Naive B cell (primary cell): ENCODE results near the gene CDX2. TPM values are rescaled to one million over a fixed set of nuclear protein-coding genes. Genes with fewer than 3 reads are reported as not detected.

Experiments
- ATAC-seq, 2 donors: fragments of 150-1000 bp; cut with Tn5 transposase; 2 replicates each; pipeline ENCODE4 v1.10.0; 2021; ENCODE audit warnings: low read depth in 2 of 2, mild to moderate bottlenecking in 2 of 2, moderate library complexity in 2 of 2
- DNase-seq: peaks from one replicate; pipeline ENCODE4 v3.0.0; 2022
- H3K27ac Mint-ChIP-seq, 6 donors: one replicate each; pipeline ENCODE4 v1.8.0; 2020 to 2022; ENCODE audit warnings: mild to moderate bottlenecking in 6 of 6, mixed read lengths in 6 of 6, moderate library complexity in 5 of 6, inconsistent platforms in 2 of 6
- H3K27me3 Mint-ChIP-seq, 3 donors: one replicate each; pipeline ENCODE4 v1.8.0; 2021 to 2022; ENCODE audit warnings: mixed read lengths in 3 of 3, mild to moderate bottlenecking in 1 of 3
- H3K36me3 Mint-ChIP-seq, 2 donors: one replicate each; pipeline ENCODE4 v1.8.0; 2020 to 2022; ENCODE audit warnings: mixed read lengths in 2 of 2, inconsistent platforms in 1 of 2, mild to moderate bottlenecking in 1 of 2
- H3K4me1 Mint-ChIP-seq, 3 donors: one replicate each; pipeline ENCODE4 v1.8.0; 2020 to 2022; ENCODE audit warnings: mixed read lengths in 3 of 3, inconsistent platforms in 1 of 3, mild to moderate bottlenecking in 1 of 3, moderate library complexity in 1 of 3
- H3K4me3 Mint-ChIP-seq, 8 donors: one replicate each; pipeline ENCODE4 v1.8.0; 2020 to 2022; ENCODE audit warnings: mild to moderate bottlenecking in 8 of 8, mixed read lengths in 8 of 8, moderate library complexity in 8 of 8, inconsistent platforms in 2 of 8
- H3K9me3 Mint-ChIP-seq, 7 donors: one replicate each; pipeline ENCODE4 v1.8.0; 2020 to 2022; ENCODE audit warnings: mixed read lengths in 7 of 7, mild to moderate bottlenecking in 5 of 7, inconsistent platforms in 2 of 7, moderate library complexity in 1 of 7
- polyA plus RNA-seq, 6 donors: library from polyadenylated mRNA; unstranded; fragments of 300-500 nt; fragmentation: Illumina TruSeq; gene quantifications; one replicate each; pipeline ENCODE4 v1.2.3, GENCODE V29; 2021; ENCODE audit warnings: low read depth in 6 of 6

The CDX2 gene
- polyA plus RNA-seq, 6 donors from 2014 or later, result not detected

DNA sequence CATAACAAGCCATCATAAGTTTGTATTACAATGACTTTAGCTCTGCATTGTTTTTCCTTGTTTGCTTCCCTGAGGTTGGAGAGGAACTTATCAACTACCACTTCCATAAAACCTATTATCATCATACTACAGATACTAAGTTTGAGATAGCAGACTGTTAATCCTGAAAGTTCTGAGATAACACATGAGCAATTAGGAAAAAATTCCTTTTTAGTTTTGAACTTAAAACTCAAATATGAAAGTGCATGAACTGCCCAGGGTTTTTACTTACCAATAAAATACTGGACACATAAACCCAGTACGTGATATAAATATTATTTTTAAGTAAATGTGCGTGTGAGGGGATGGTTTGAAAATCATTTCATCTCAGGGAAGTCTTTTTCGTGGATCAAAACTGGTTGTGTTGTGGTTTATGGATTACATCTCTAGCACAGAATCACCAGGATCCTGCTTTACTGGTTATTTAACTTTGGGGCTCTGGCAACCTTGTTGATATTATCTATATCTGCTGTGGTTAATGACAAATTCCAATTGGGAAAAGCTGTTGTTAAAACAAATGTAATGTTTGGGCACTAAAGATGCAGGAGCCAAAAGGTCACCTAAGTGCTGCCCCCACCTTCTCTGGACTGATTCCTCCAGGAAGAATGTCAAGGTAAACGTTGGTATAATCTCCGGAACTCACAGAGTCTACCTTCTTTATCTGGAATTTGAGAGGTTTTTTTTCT is 12.4 kb downstream of the CDX2 start:
- Mint-ChIP-seq H3K27me3 (peaks cover 66 to 68% (median 67%) of the 10 kb centered on the region in 3 donors), H3K27ac (no peak overlapping the region)
- ATAC-seq, result no peak

DNA sequence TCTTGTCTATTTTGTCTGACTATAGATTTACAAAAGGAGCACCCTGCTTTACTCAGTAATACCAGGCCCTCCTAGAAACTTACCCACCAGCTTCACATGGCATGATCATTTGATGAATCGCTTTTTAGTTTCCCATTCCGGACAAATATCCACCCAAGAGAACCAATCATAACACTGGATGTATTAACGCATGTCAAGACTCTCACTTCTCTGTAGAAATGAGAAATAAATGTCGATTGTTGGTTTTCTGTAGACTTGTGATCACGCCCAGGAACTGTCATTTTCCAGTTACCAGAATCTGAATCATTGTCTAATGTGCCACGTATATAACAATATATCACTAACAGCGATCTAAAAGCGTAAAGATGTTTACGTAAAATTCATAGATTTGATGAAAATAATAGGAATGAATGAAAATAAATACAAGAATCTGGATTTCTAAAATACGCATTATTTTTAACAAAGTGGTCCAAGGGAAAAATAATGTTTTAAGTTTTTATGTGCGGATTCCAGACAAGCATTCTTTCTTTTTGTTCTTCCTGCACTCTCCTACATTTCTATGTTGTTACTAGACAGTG is 14.0 kb downstream of the CDX2 start:
- peaks cover 67 to 71% (median 70%) of the 10 kb centered on the region in 3 donors for H3K27me3 Mint-ChIP-seq
- no peak for ATAC-seq

More for the DNA sequence above, 12.4 kb downstream of the CDX2 start:
- DNase-seq, result no peak
- H3K4me1 Mint-ChIP-seq, result peaks cover 9 to 29% (median 28%) of the 10 kb centered on the region in 3 donors
- no peaks in the 10 kb centered on the region for H3K36me3 Mint-ChIP-seq
- H3K4me3 Mint-ChIP-seq, result no peak overlapping the region
- peaks cover 0 to 9% (median 0%) of the 10 kb centered on the region in 7 donors for H3K9me3 Mint-ChIP-seq

DNA sequence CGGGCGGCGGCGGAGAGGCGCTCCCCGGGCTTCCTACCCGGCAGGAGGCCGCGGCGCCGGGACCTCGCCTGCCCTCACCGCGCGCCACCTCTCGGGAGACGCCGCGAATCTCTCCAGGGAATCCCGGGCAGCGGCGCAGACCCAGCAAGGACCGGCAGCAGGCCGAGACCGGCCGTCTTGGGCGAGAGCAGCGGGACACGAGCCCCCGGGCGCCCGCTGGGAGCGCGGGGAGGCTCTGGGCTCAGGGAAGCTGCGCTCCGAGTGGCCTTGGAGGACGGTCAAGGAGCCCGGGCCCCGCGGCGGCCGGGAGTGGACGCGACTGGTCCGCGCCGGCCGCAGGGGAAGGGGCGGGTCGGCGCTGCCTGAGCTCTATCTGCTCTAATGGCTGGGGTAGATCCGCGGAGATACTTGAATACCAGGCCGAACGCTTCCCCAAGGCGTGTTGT is 14.7 kb downstream of the CDX2 start:
- ATAC-seq (peak; percentile 5 to 19), DNase-seq (no peak)
- Mint-ChIP-seq H3K27me3 (peaks cover 68 to 73% (median 70%) of the 10 kb centered on the region in 3 donors), H3K27ac (peak overlapping the region in 1 of 6 donors; percentile 81), H3K36me3 (no peaks in the 10 kb centered on the region), H3K9me3 (peaks cover 3 to 16% (median 8%) of the 10 kb centered on the region in 7 donors), H3K4me3 (peak overlapping the region in 7 of 8 donors; percentile 66 to 92 (median 82)), H3K4me1 (peaks cover 5 to 15% (median 11%) of the 10 kb centered on the region in 3 donors)

More for the DNA sequence above, 14.0 kb downstream of the CDX2 start:
- Mint-ChIP-seq H3K27ac (peak overlapping the region in 1 of 6 donors; percentile 33), H3K36me3 (no peaks in the 10 kb centered on the region), H3K4me3 (peak overlapping the region in 4 of 8 donors; percentile 1 to 78 (median 18)), H3K4me1 (peaks cover 8 to 16% (median 14%) of the 10 kb centered on the region in 3 donors), H3K9me3 (peaks cover 0 to 14% (median 4%) of the 10 kb centered on the region in 7 donors)
- DNase-seq, result no peak

DNA sequence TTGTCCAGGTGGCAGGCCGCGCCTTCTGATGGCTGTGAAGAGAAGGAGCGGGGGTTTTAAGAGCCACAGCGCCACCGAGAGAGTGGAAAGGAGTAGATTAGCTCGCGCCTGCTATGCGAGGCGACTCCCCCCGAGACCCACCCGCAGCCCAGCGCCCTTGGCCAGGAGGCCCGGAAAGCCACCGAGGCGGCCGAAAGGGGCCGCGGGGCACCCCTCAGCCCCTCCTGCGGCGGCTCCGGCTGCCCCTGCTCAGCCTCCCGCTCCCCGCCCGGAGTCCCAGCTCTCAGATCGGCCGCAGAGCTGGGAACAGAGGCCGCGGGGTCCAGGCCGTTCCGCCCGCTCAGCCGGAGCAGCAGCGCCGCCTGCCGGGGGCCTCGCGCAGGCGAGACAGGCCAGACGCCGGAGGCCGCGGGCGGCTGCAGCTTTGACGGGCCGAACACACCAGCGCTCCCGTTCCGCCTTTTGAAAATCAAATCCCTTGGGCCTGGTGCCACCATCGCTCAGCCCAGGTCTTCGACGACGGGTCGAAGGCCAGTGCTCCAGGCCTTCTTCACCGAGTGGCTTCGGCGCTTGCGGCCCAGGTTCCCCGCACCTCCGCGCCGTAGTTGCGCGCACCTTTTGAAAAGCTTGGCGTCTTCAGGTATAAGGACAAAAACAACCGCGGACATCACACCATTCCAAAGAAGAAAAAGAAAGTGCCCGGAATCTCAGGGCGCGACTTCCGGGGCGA is 15.3 kb downstream of the CDX2 start:
- H3K4me1 Mint-ChIP-seq, result peaks cover 5 to 15% (median 11%) of the 10 kb centered on the region in 3 donors
- H3K27ac Mint-ChIP-seq, result peak overlapping the region in 3 of 6 donors; percentile 45 to 81 (median 78)
- peaks cover 66 to 73% (median 70%) of the 10 kb centered on the region in 3 donors for H3K27me3 Mint-ChIP-seq

DNA sequence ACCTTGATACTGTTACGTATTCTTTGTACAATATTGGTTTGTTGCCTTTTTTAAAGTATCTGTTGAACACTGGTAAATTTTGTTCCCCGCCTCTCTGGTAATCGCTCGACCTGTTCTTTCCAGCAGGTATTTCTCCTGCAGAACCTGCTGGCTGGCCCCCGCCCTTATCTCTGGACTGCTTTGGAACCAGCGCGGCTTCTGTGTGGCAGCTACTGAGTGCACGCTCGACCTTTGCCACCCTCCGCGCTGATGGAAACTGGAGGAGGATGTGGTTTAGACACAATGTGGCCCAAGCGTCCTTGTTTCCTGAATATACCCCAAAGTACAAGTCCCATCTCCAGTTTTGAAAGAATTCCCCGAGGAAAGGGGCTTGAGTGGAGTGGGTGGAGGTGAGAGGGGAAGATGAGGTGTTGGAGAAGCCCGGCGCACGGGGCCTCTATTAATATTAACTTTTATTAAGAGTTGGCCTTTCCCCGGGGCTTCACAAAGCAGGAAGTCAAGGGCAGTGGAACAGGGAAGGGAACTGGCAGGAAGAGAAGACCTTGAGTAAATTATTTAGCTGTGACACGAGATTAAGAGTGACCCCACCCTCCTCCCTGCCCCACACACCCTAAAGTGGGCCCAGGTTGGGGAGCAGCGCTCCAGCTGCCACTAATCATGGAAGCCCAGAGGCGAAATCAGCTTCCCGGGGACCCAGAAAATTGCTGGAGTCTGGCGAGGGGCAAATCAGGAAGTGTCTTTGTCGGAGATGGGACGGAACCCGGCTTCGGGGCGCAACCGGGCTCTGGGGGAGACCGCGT is 16.0 kb downstream of the CDX2 start:
- peaks cover 5 to 15% (median 11%) of the 10 kb centered on the region in 3 donors for H3K4me1 Mint-ChIP-seq
- H3K36me3 Mint-ChIP-seq, result no peaks in the 10 kb centered on the region
- H3K9me3 Mint-ChIP-seq, result peaks cover 4 to 25% (median 12%) of the 10 kb centered on the region in 7 donors
- no peak for DNase-seq
- peak in 1 of 2 donors; percentile 5 for ATAC-seq
- peak overlapping the region in 5 of 6 donors; percentile 45 to 98 (median 75) for H3K27ac Mint-ChIP-seq
- peak overlapping the region; percentile 78 to 87 (median 82) for H3K4me3 Mint-ChIP-seq
- peaks cover 63 to 72% (median 70%) of the 10 kb centered on the region in 3 donors for H3K27me3 Mint-ChIP-seq

More for the DNA sequence above, 15.3 kb downstream of the CDX2 start:
- Mint-ChIP-seq H3K36me3 (no peaks in the 10 kb centered on the region), H3K4me3 (peak overlapping the region; percentile 78 to 92 (median 83)), H3K9me3 (peaks cover 3 to 20% (median 10%) of the 10 kb centered on the region in 7 donors)
- ATAC-seq (peak; percentile 88 to 91), DNase-seq (peak; percentile 59)

DNA sequence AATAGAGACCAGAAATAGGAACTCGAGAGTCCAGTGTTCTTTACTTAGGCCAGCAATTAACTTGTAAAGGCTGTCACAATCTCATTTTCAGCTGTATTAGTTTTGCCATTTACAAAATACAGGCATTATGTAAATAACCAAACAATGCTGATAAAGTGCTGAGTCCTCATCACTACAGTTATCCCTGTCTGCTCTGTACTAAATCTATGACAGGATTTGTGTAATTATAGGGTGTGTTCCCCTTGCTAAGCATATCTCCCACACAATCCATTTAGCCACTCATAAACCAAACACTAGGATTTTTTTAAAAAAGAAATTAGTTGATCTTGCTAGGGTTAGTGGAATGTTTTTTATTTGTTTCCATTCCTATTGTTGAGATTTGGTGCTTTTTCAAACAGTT is 26.1 kb downstream of the CDX2 start:
- Mint-ChIP-seq H3K27ac (no peak overlapping the region), H3K4me3 (no peak overlapping the region), H3K9me3 (peaks cover 5 to 37% (median 20%) of the 10 kb centered on the region in 7 donors), H3K36me3 (peaks cover 13 to 15% of the 10 kb centered on the region in 2 donors), H3K27me3 (peaks cover 36 to 69% (median 40%) of the 10 kb centered on the region in 3 donors), H3K4me1 (no peaks in the 10 kb centered on the region)
- ATAC-seq (no peak), DNase-seq (no peak)

DNA sequence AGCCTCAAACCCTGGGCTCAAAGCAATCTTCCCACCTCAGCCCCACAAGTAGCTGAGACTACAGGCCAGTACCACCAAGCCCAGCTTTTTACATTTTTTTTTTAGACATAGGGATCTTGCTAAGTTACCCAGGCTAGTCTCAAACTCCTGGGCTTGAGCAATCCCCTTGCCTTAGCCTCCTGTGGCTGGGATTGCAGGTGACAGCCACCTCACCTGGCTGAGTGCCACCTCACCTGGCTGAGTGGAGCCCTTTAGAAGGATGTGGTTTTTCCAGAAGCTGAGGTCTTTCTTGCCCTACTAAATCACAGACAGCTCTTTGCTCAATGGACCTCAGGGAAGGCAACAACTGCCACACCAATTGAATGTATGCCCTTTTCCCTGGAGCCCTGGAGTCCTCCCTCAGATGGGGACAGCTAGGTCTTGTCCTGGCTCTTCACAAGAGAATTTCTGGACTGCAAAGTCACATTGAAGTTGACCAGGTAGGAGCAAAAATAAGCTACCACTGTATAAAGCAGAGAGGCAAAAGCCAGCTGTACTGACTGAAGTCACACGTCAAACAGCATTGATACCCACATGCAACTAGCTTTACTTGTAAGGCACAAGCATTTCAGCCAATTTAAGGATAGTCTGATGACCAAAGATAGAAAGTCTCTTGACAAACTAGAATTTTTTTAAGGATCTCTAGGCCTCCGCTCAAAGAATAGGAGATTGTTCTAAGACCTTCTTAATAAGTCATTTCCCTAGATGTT is 35.4 kb downstream of the CDX2 start:
- H3K36me3 Mint-ChIP-seq, result no peaks in the 10 kb centered on the region
- no peak for DNase-seq
- H3K9me3 Mint-ChIP-seq, result peaks cover 0 to 17% (median 11%) of the 10 kb centered on the region in 7 donors
- H3K27me3 Mint-ChIP-seq, result peaks cover 43 to 59% (median 46%) of the 10 kb centered on the region in 3 donors
- H3K27ac Mint-ChIP-seq, result no peak overlapping the region
- no peak overlapping the region for H3K4me3 Mint-ChIP-seq
- no peak for ATAC-seq
- peaks cover 4 to 6% (median 4%) of the 10 kb centered on the region in 3 donors for H3K4me1 Mint-ChIP-seq

DNA sequence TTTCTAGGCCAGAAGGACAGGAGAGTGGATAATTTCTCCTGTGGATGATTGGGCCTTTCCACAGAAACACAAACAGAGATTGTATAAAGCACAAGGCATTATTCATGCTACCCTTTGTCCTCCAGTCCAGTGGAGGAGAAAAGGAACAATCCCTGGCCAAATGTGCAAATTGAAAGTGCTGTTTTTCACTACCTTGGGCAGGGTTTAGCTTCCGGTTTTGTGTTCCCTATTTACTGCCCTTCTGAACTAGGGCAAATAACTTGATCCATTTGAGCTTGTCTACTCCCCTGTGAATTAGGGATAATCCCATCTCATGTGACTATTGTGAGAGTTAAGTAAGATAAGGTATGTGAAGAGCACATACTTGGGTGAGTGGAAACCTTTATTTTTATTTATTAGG is 36.0 kb downstream of the CDX2 start:
- H3K27me3 Mint-ChIP-seq, result peaks cover 50 to 65% (median 51%) of the 10 kb centered on the region in 3 donors
- ATAC-seq (no peak), DNase-seq (no peak)
- peaks cover under 1 to 18% (median 12%) of the 10 kb centered on the region in 7 donors for H3K9me3 Mint-ChIP-seq
- peaks cover 6 to 10% (median 10%) of the 10 kb centered on the region in 3 donors for H3K4me1 Mint-ChIP-seq
- H3K36me3 Mint-ChIP-seq, result peaks cover 0 to 3% of the 10 kb centered on the region in 2 donors
- H3K27ac Mint-ChIP-seq, result no peak overlapping the region
- no peak overlapping the region for H3K4me3 Mint-ChIP-seq

DNA sequence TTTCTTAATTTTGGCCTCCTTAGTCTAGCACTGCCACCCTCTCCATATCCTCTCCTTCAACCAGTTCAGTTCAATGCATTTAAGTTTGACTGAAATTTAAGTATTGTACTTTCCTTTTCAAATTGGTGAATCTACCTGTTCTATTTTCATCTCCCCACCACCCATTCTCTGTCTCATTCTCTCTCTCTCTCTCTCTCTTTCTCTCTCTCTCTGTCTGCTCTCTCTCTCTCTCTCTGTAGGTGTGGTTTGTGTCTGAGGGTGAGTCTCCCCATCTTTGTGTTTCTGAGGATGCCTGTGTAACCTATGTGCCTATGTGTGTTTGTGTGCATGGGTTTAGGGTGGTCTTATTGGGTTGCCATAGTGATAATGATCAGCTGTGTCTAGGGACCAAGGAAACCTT is 39.2 kb downstream of the CDX2 start:
- Mint-ChIP-seq H3K27ac (peak overlapping the region in 1 of 6 donors; percentile 76), H3K4me1 (peaks cover 25 to 35% (median 25%) of the 10 kb centered on the region in 3 donors), H3K4me3 (peak overlapping the region in 2 of 8 donors; percentile 39 to 57), H3K36me3 (peaks cover 0 to 24% of the 10 kb centered on the region in 2 donors), H3K9me3 (peaks cover 2 to 40% (median 24%) of the 10 kb centered on the region in 7 donors), H3K27me3 (peaks cover 72 to 86% (median 81%) of the 10 kb centered on the region in 3 donors)
- DNase-seq, result no peak
- no peak for ATAC-seq

DNA sequence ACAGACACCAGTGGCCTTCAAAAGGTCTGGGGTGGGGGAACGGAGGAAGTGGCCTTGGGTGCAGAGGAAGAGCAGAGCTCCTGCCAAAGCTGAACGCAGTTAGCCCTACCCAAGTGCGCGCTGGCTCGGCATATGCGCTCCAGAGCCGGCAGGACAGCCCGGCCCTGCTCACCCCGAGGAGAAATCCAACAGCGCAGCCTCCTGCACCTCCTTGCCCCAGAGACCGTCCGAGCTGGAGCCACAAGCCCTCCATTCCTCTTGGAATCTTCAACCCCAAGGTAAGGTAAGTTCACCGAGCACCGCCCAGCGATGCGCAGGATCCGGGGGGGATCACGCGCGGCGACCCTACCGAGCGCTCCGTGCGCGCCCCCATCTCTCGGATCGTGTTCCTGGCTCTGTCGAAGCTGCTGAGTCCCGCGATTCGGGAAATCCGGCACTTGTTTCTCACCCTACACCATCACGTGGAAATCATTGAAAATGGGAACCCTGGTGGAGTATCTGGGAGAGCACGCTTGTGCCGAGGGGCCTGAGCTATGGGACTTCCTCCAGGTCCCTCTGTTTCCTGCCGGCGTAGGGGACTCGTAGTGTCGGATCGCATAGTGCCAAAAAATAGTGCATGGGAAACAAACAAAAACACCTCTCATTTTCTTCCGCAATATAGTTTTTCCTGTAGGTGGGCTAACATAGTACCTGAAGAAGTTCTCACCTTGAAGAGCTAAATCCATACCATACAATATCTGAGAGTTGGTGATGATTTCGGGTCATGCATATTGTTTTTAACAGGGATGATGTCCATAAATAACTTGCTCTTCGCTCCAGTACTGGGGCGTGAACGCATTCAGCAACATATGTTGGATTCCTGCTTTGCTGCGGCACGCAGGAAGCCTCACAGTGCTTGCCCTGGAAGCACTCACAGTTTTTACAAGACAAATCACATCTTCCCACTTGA is 40.0 kb downstream of the CDX2 start:
- Mint-ChIP-seq H3K27ac (peak overlapping the region in 3 of 6 donors; percentile 71 to 88 (median 71)), H3K9me3 (peaks cover 2 to 40% (median 24%) of the 10 kb centered on the region in 7 donors), H3K4me1 (peaks cover 28 to 35% (median 29%) of the 10 kb centered on the region in 3 donors), H3K27me3 (peaks cover 77 to 90% (median 86%) of the 10 kb centered on the region in 3 donors), H3K36me3 (peaks cover 0 to 26% of the 10 kb centered on the region in 2 donors), H3K4me3 (peak overlapping the region in 4 of 8 donors; percentile 15 to 44 (median 36))
- no peak for ATAC-seq
- no peak for DNase-seq

DNA sequence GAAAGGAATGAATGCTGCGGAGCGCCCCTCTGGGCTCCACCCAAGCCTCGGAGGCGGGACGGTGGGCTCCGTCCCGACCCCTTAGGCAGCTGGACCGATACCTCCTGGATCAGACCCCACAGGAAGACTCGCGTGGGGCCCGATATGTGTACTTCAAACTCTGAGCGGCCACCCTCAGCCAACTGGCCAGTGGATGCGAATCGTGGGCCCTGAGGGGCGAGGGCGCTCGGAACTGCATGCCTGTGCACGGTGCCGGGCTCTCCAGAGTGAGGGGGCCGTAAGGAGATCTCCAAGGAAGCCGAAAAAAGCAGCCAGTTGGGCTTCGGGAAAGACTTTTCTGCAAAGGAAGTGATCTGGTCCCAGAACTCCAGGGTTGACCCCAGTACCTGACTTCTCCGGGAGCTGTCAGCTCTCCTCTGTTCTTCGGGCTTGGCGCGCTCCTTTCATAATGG is 40.7 kb downstream of the CDX2 start:
- peak overlapping the region in 6 of 8 donors; percentile 10 to 82 (median 78) for H3K4me3 Mint-ChIP-seq
- ATAC-seq (no peak), DNase-seq (no peak)
- H3K27ac Mint-ChIP-seq, result peak overlapping the region in 3 of 6 donors; percentile 71 to 91 (median 90)
- peaks cover 35 to 40% (median 36%) of the 10 kb centered on the region in 3 donors for H3K4me1 Mint-ChIP-seq
- peaks cover 2 to 42% (median 29%) of the 10 kb centered on the region in 7 donors for H3K9me3 Mint-ChIP-seq
- peaks cover 0 to 30% of the 10 kb centered on the region in 2 donors for H3K36me3 Mint-ChIP-seq
- peaks cover 78 to 90% (median 86%) of the 10 kb centered on the region in 3 donors for H3K27me3 Mint-ChIP-seq
